T-helper 2 cell treated with Interferon-gamma antibody and Interleukin-4, amounts not matched to agents 100 ng/mL and 5 ng/mL, for 36 hours (primary cell): ENCODE results near the gene SLC6A6. TPM values are rescaled to one million over a fixed set of nuclear protein-coding genes. Genes with fewer than 3 reads are reported as not detected.

Source experiments
- intact Hi-C: fragments of 100-400 bp; cut with micrococcal nuclease; formaldehyde crosslinking; loops from one replicate; pipeline ENCODE4 v1.15.1; 2023
- total RNA-seq: library from RNA; stranded (reverse); gene quantifications from 2 replicates; pipeline ENCODE4 v1.2.3, GENCODE V29; 2022

SLC6A6 gene
- total RNA-seq, 1 donor from 2014 or later = 41.9 TPM

DNA sequence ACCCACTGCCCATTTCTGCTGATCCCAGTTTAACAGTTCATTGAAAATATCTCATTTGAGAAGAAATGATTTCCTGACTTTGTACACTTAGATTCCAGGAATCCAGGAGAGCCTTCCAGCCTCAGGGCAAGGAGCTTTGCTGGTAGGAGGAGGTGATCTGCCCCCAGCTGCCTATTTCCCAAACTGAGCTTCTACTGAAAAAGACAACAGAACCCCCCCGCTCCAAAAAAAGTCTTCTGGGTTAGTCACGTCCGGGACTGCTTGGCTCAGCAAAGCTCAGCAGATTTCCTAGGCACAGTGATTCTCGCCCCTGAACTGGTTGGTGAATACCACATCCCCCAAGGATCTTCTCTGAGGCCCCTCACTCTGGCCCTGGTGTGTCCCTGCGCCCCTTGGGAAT lies 13.1 kb downstream of the SLC6A6 start:
- intact Hi-C loops = no loop called here

DNA sequence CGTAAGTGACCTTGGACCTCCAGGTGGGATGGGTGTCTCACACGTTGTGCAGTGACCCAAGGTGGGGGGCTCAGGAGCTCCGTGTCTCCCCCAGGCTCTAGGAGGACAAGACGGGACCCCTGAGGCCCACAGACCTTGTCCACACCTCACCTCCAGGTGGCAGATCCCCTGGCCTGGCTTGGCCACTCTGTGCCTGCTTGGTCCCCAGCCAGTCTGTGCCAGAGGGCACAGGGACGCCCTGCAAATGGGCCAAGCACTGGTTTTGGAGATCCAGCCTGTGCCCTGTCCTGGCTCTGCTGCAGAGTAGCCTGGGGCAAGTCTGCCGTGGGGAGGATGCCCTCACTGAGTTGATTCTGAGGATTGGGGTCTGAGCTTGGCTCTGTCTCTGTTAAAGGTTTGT lies 14.0 kb downstream of the SLC6A6 start:
- intact Hi-C loops = no loop called here

- intact Hi-C loops = no loop called here
Measured at GRCh38 chr3:14418296-14419250, 16.2 kb downstream of the SLC6A6 start.

- intact Hi-C loops = no loop called here
Measured at GRCh38 chr3:14422016-14422963, 19.9 kb downstream of the SLC6A6 start.

DNA sequence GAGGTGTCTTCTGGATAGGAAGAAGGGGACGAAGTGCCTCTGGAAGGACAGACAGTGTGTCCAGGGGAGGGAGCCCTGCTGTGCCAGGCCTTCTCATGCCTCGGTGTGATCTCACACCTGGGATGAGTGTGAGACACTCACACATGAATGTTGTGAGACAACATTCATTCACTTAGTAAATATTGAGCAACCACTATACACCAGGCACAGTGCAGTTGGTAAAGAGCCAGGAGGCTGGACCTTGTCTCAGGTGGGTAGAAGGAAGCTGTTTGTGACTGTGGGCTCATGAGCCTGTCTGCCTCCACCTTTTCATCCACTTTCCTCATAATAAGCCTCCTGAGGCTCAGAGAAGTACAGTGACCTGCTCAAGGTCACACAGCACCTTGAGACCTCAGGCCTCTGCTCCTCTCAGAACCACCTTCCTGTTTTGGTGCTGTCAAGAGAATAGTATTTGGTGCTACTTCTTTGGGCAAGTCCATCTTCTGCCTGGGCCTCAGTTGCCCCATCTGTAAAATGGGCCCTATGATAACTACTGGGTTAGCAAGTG lies 20.9 kb downstream of the SLC6A6 start:
- intact Hi-C loops = no loop called here

GRCh38 chr3:14423963-14424362 lies 21.6 kb downstream of the SLC6A6 start:
- intact Hi-C loops = no loop called here

DNA sequence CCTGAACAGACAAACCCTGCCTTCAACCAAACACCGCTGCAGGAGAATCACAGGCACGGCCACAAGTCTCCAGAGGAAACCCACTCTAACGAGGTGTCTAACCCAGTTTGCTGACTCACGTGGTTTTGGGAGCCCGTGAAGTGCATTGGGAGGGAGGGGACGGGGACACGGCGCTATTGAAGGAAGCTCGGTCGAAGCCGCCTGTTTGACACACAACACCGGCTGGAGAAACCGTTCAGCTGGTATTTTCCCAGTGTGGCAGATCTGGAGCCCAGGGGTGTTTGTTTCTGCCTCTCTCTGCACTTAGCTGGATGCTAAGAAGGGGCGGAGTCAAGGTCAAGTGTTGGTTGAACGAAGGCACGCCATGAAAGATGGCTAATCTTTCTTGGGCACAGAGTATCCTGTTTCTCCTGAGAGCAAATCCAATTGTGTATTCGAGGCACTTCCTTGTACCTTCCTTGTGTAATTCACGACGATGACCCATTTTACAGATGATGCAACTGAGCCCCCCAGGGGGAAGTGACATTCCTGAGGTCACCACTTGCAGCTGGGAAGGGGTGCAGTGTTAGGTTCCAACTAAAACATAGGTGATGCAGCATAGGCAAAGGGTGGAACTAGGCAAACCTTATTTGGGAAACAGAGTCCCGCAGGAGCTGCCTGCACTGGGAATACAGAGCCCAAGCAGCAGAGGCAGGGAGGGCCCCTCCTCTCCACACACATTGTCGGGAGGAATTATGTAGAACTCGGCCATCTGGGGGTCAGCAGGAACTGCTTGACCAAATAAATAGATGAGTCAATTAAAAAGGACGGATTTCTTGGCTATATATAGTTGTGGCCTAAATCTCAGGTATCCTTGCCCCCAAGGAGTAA lies 22.5 kb downstream of the SLC6A6 start:
- intact Hi-C loops = no loop called here

GRCh38 chr3:14425581-14426304 lies 23.3 kb downstream of the SLC6A6 start:
- intact Hi-C loops = loop anchor here (2.0 kb wide), 1 partner anchor 521 kb away; the partner anchor contains the start of gene NR2C2

GRCh38 chr3:14426305-14426620 lies 23.9 kb downstream of the SLC6A6 start:
- intact Hi-C loops = loop anchor here (2.0 kb wide), 1 partner anchor 521 kb away; the partner anchor contains the start of gene NR2C2

- intact Hi-C loops = no loop called here
Measured at GRCh38 chr3:14428087-14429033, 26.0 kb downstream of the SLC6A6 start.

DNA sequence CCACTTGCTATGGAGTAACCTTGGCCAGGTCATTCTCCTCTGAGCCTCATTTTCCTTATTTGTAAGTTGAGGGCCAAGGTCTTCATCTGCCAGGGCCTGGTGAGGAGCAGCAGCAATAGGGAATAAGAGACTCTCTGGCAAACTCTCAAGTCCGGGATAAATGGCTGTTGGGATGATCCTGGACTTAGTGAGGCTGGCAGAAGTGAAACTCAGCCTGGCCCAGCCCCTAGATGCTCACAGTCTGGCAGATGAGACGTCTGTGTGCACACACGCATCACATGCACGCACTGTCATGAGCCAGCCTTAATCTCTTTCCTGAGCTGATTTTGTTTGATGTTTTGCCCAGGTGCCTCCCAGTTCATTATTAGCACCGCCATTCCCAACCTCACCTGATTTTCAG lies 26.8 kb downstream of the SLC6A6 start:
- intact Hi-C loops = no loop called here

DNA sequence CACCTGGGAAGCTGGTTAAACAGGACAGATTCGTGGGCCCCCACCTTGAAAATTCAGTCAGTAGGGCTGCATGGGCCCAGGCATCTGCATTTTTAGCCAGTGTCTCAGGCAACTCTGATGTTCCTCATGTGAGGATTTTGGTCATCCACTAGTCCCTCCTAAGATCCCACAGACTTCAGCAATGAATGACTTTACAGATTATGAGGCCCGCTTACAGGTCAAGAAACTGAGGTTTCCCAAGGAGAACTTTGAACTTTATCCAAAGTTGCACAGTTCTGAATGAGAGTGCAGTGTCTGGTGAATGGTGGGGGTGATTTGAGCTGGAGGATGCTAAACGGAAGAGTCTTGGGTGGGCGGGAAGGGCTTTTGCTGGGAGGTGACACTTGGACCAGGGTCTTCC lies 27.2 kb downstream of the SLC6A6 start:
- intact Hi-C loops = loop anchor here (10.0 kb wide), 1 partner anchor 255 kb away; the partner anchor contains the start of genes LSM3 and XPC

DNA sequence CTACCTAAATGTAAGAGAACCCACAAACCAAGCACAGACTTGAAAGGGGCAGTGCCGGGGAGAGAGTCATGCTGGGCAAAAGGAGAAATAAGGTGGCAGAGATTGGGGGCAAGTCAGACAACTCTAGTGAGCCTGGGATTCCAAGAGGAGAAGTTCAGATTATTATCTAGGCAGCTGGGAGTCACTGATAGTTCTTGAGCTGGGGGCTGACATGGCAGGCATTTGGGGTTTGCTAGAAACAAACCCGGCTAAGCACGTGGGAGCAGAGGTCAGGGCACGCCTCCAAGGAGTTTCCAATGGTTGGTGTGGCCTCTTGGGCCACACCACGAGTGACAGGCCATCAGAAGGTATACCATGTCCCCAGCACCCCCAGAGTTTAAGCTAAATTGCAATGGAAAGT lies 27.6 kb downstream of the SLC6A6 start:
- intact Hi-C loops = loop anchor here (10.0 kb wide), 1 partner anchor 255 kb away; the partner anchor contains the start of genes LSM3 and XPC

DNA sequence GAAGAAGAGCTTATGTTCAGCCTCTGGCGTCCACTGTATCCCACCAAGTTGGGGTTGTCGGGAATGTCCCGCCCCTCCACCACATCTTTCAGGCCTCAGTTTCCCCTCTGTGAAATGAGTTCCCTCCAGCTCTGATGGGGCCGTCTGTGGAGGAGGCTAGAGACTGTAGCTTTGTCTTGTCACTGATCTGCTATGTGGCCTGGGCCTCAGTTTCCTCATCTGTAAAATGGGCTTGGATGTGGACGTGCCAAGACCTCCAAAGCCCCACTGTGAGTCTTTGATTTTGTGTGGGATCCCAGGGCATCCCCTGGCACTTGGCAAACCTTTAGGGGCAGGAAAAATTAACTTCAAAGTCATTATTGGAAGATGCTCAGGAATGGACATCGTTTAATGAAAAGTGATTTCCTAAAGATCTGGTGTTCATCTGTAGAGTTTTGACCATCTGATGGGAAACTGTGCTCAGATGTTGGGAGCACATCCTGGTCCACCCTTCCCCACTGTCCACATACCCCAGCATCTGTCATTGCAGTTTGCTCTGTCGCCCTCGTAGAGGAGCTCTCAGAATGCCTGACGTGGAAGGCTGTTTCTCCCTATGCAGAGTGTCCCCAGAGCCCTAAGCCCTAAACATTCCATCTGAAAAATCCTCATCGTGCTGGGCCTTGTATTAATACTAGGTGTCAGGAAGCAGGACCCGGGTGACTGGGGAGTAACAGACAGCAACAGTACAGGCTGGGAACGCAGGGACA lies 28.5 kb downstream of the SLC6A6 start:
- intact Hi-C loops = loop anchor here (10.0 kb wide), 1 partner anchor 256 kb away; the partner anchor contains the start of genes LSM3 and XPC

GRCh38 chr3:14431452-14431916 lies 29.1 kb downstream of the SLC6A6 start:
- intact Hi-C loops = loop anchor here (10.0 kb wide), 1 partner anchor 257 kb away; the partner anchor contains the start of genes LSM3 and XPC

GRCh38 chr3:14431917-14432834 lies 29.8 kb downstream of the SLC6A6 start:
- intact Hi-C loops = loop anchor here (1.0 to 10.0 kb wide), 7 partner anchors 30 to 535 kb away; partner anchors contain the start of genes CCDC174, CHCHD4, LSM3 and SLC6A6
